HCT116 (cell line): Measurements from ENCODE around the gene PDP2. TPM values are rescaled to one million over a fixed set of nuclear protein-coding genes. Genes with fewer than 3 reads are reported as not detected.
"Not testable (repeated sequence)": the region's sequence is repeated elsewhere in the genome, so short reads cannot be mapped to it uniquely, and the experiment has no call there.

Source experiments
- ATAC-seq: fragments of 200-7000 bp; cut with Tn5 transposase; 2 replicates; pipeline ENCODE4 v1.9.1; 2020; ENCODE audit warnings: mild to moderate bottlenecking, moderate library complexity
- BruUV-seq: library from RNA; stranded (reverse); fragments of 400-500 nt; replicated peaks from 2 replicates; lab custom pipeline; 2021; lab: Mats Ljungman, UMichigan
- CTCF ChIA-PET: fragments of 300-600 bp; sonication (Branson Sonifier 250); formaldehyde crosslinking; loops from one replicate; lab custom pipeline; 2021; ENCODE audit warnings: antibody characterized with exemption; lab: Charles Lee
- POLR2A ChIA-PET: fragments of 300-600, 350-600 bp; sonication (Branson Sonifier 250); formaldehyde crosslinking; loops from one replicate; lab custom pipeline; 2021; ENCODE audit warnings: antibody characterized with exemption; lab: Charles Lee
- RAD21 ChIA-PET, 2 experiments: fragments of 300-600 bp; sonication (Branson Sonifier 250); formaldehyde crosslinking; loops; one replicate each; lab custom pipeline; 2023; ENCODE audit warnings: low total read pairs in 2 of 2; ENCODE audit not compliant: uncharacterized antibody in 2 of 2, unreplicated experiment in 2 of 2, low non-redundant PET in 1 of 2; lab: Charles Lee
- DNase-seq: peaks from one replicate; pipeline ENCODE4 v3.0.0-alpha.2; 2010; ENCODE audit warnings: low read depth, low spot score
- H2AFZ ChIP-seq: fragments of 200-600 bp; shearing (Covaris generic), sonication (generic); 2 replicates; pipeline ENCODE4 v1.6.1; 2017; ENCODE audit warnings: low read depth, mixed run types, mixed read lengths, antibody characterized with exemption, low read length; ENCODE audit not compliant: poor library complexity, severe bottlenecking
- H3K27ac ChIP-seq: 2 replicates; pipeline ENCODE4 v1.5.1; 2012; ENCODE audit warnings: low read depth, low read length
- H3K27me3 ChIP-seq: fragments of 200-600 bp; sonication (generic); 2 replicates; pipeline ENCODE4 v1.6.1; 2016; ENCODE audit warnings: mixed run types, low read length, mixed read lengths; ENCODE audit not compliant: insufficient read depth
- H3K36me3 ChIP-seq, 2 experiments: fragments of 200-500 bp in 1 of 2; fragments of 200-600 bp in 1 of 2; sonication (Bioruptor generic) in 1 of 2; sonication (generic) in 1 of 2; 2 replicates each; pipeline versions ENCODE4 v1.5.1 to v1.6.1; 2014 to 2016; ENCODE audit warnings: low read length in 2 of 2, inconsistent platforms in 1 of 2, mixed read lengths in 1 of 2, mixed run types in 1 of 2; ENCODE audit not compliant: insufficient read depth in 2 of 2, control insufficient read depth in 1 of 2
- H3K4me1 ChIP-seq, 2 experiments: fragments of 200-600 bp in 1 of 2; sonication (generic) in 1 of 2; 2 replicates each; pipeline versions ENCODE4 v1.5.1 to v1.6.1; 2012 to 2017; ENCODE audit warnings: low read length in 2 of 2, inconsistent platforms in 1 of 2, mild to moderate bottlenecking in 1 of 2, mixed read lengths in 1 of 2, mixed run types in 1 of 2, moderate library complexity in 1 of 2; ENCODE audit not compliant: insufficient read depth in 2 of 2, control insufficient read depth in 1 of 2
- H3K4me2 ChIP-seq: fragments of 200-600 bp; sonication (generic); 2 replicates; pipeline ENCODE4 v1.6.1; 2017; ENCODE audit warnings: mixed run types, low read length, mixed read lengths
- H3K4me3 ChIP-seq, 2 experiments: fragments of 200-600 bp in 1 of 2; sonication (generic) in 1 of 2; replicated peaks in 1 of 2; 2 replicates each; pipeline ENCODE4 v1.5.1; 2011 to 2016; ENCODE audit warnings: low read length in 2 of 2, control low read depth in 1 of 2, low read depth in 1 of 2, mild to moderate bottlenecking in 1 of 2, mixed read lengths in 1 of 2, mixed run types in 1 of 2
- H3K79me2 ChIP-seq: fragments of 200-600 bp; sonication (generic); 2 replicates; pipeline ENCODE4 v1.6.1; 2017; ENCODE audit warnings: mild to moderate bottlenecking, mixed run types, low read length, moderate library complexity, mixed read lengths; ENCODE audit not compliant: insufficient read depth
- H3K9ac ChIP-seq: fragments of 200-600 bp; sonication (generic); 2 replicates; pipeline ENCODE4 v1.6.1; 2016; ENCODE audit warnings: low read length, mixed read lengths
- H3K9me2 ChIP-seq: fragments of 200-600 bp; sonication (generic), shearing (Covaris generic); 2 replicates; pipeline ENCODE4 v1.6.1; 2017; ENCODE audit warnings: mixed run types, mild to moderate bottlenecking, moderate library complexity; ENCODE audit not compliant: insufficient read depth
- H3K9me3 ChIP-seq, 2 experiments: fragments of 200-500 bp in 1 of 2; fragments of 200-600 bp in 1 of 2; sonication (Bioruptor generic) in 1 of 2; sonication (generic) in 1 of 2; 2 replicates each; pipeline ENCODE4 v1.6.1; 2014 to 2017; ENCODE audit warnings: low read length in 2 of 2, mixed read lengths in 2 of 2, inconsistent platforms in 1 of 2, low read depth in 1 of 2, mild to moderate bottlenecking in 1 of 2, mixed run types in 1 of 2, moderate library complexity in 1 of 2; ENCODE audit not compliant: control insufficient read depth in 1 of 2, insufficient read depth in 1 of 2
- H4K20me1 ChIP-seq: fragments of 200-600 bp; sonication (generic), shearing (Covaris generic); 2 replicates; pipeline ENCODE4 v1.6.1; 2017; ENCODE audit warnings: mixed run types, mild to moderate bottlenecking, moderate library complexity; ENCODE audit not compliant: insufficient read depth
- CBX3 ChIP-seq: IDR thresholded peaks from 2 replicates; pipeline ENCODE4 v1.6.1; 2012; ENCODE audit warnings: low read depth
- CEBPB ChIP-seq: IDR thresholded peaks from 2 replicates; pipeline ENCODE4 v1.6.1; 2012; ENCODE audit warnings: low read depth
- ELF1 ChIP-seq: IDR thresholded peaks from 2 replicates; pipeline ENCODE4 v1.6.1; 2012; ENCODE audit warnings: low read depth, borderline replicate concordance
- EZH2phosphoT487 ChIP-seq: fragments of 200-600 bp; IDR thresholded peaks from 2 replicates; pipeline ENCODE4 v1.6.1; 2018; ENCODE audit warnings: antibody characterized with exemption, borderline replicate concordance
- FOSL1 ChIP-seq: IDR thresholded peaks from 2 replicates; pipeline ENCODE4 v1.6.1; 2012; ENCODE audit warnings: low read depth
- JUND ChIP-seq: IDR thresholded peaks from 2 replicates; pipeline ENCODE4 v1.6.1; 2012
- SIN3A ChIP-seq: IDR thresholded peaks from 2 replicates; pipeline ENCODE4 v1.6.1; 2012; ENCODE audit warnings: low read depth
- SP1 ChIP-seq: IDR thresholded peaks from 2 replicates; pipeline ENCODE4 v1.6.1; 2012; ENCODE audit warnings: low read depth
- SRF ChIP-seq: IDR thresholded peaks from 2 replicates; pipeline ENCODE4 v1.6.1; 2012; ENCODE audit warnings: low read depth
- ZFX ChIP-seq: fragments of 450-650 bp; IDR thresholded peaks from 2 replicates; pipeline ENCODE4 v1.6.1; 2017
- ZNF274 ChIP-seq: fragments of 200-500 bp; sonication (Bioruptor generic); IDR thresholded peaks from 2 replicates; pipeline ENCODE4 v1.6.1; 2014; ENCODE audit warnings: mild to moderate bottlenecking, low read depth, low read length, inconsistent platforms
- intact Hi-C: fragments of 100-400 bp; cut with micrococcal nuclease; formaldehyde crosslinking; loops from 2 replicates; pipeline ENCODE4 v1.10.0; 2022
- total RNA-seq: library from RNA; stranded (reverse); gene quantifications from one replicate; pipeline ENCODE4 v1.2.1, GENCODE V29; 2021; ENCODE audit not compliant: unreplicated experiment
- TF ChIP-seq, protein P1 (sequence below): IDR thresholded peaks from 2 replicates; pipeline ENCODE4 v1.6.1; 2012; ENCODE audit warnings: low read depth
- TF ChIP-seq, protein P2 (sequence below): IDR thresholded peaks from 2 replicates; pipeline ENCODE4 v1.6.1; 2012
- TF ChIP-seq, protein P3 (sequence below): IDR thresholded peaks from 2 replicates; pipeline ENCODE4 v1.6.1; 2011; ENCODE audit warnings: mild to moderate bottlenecking, low read length, moderate library complexity; ENCODE audit not compliant: insufficient replicate concordance; ENCODE audit errors: extremely low read depth

Gene PDP2
- total RNA-seq, 1 experiment from 2014 or later: 19.9 TPM

DNA sequence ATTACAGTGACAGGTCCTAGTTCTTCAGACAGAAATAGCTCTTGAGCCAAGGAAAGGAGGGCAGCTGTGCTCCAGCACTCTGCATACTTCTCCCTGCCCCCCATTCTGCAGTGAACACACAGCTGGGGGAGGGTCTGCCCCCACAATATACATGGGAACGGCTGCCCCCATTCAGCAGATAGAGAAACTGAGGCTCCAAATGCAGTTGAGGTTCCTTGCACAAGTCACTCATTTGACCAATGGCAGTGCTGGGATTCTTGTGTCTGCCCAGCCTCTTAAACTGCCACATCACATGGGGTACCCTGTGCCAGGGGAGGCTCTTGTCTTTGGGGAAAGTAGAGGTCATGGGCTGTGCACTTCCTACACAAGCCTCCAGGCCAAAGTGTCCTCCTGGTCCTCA lies 10.9 kb upstream of the PDP2 start:
- BruUV-seq: no TSS peak
- intact Hi-C loops: loop anchor here (5.0 kb wide), 1 partner anchor 127 kb away; no protein-coding TSS in a partner anchor
- H3K9me3 ChIP-seq: no peaks in the 10 kb centered on the region
- H3K9me2 ChIP-seq: no peaks in the 10 kb centered on the region
- H3K79me2 ChIP-seq: no peaks in the 10 kb centered on the region
- DNase-seq: no peak
- no peak overlapping the region for H3K9ac ChIP-seq
- no peak overlapping the region for H3K4me2 ChIP-seq
- no peak for TF ChIP-seq EZH2phosphoT487
- TF ChIP-seq, protein P1, sequence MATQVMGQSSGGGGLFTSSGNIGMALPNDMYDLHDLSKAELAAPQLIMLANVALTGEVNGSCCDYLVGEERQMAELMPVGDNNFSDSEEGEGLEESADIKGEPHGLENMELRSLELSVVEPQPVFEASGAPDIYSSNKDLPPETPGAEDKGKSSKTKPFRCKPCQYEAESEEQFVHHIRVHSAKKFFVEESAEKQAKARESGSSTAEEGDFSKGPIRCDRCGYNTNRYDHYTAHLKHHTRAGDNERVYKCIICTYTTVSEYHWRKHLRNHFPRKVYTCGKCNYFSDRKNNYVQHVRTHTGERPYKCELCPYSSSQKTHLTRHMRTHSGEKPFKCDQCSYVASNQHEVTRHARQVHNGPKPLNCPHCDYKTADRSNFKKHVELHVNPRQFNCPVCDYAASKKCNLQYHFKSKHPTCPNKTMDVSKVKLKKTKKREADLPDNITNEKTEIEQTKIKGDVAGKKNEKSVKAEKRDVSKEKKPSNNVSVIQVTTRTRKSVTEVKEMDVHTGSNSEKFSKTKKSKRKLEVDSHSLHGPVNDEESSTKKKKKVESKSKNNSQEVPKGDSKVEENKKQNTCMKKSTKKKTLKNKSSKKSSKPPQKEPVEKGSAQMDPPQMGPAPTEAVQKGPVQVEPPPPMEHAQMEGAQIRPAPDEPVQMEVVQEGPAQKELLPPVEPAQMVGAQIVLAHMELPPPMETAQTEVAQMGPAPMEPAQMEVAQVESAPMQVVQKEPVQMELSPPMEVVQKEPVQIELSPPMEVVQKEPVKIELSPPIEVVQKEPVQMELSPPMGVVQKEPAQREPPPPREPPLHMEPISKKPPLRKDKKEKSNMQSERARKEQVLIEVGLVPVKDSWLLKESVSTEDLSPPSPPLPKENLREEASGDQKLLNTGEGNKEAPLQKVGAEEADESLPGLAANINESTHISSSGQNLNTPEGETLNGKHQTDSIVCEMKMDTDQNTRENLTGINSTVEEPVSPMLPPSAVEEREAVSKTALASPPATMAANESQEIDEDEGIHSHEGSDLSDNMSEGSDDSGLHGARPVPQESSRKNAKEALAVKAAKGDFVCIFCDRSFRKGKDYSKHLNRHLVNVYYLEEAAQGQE: no peak
- no peak for TF ChIP-seq FOSL1
- no peak for TF ChIP-seq JUND
- no peak for TF ChIP-seq CEBPB
- TF ChIP-seq ZNF274: no peak
- TF ChIP-seq, protein P2, sequence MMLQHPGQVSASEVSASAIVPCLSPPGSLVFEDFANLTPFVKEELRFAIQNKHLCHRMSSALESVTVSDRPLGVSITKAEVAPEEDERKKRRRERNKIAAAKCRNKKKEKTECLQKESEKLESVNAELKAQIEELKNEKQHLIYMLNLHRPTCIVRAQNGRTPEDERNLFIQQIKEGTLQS: no peak
- TF ChIP-seq, protein P3, sequence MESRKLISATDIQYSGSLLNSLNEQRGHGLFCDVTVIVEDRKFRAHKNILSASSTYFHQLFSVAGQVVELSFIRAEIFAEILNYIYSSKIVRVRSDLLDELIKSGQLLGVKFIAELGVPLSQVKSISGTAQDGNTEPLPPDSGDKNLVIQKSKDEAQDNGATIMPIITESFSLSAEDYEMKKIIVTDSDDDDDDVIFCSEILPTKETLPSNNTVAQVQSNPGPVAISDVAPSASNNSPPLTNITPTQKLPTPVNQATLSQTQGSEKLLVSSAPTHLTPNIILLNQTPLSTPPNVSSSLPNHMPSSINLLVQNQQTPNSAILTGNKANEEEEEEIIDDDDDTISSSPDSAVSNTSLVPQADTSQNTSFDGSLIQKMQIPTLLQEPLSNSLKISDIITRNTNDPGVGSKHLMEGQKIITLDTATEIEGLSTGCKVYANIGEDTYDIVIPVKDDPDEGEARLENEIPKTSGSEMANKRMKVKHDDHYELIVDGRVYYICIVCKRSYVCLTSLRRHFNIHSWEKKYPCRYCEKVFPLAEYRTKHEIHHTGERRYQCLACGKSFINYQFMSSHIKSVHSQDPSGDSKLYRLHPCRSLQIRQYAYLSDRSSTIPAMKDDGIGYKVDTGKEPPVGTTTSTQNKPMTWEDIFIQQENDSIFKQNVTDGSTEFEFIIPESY: no peak
- no peak for TF ChIP-seq SRF
- no peak for TF ChIP-seq SP1
- no peak for TF ChIP-seq SIN3A
- TF ChIP-seq ELF1: no peak
- no peak for TF ChIP-seq CBX3
- no peak for TF ChIP-seq ZFX
- TF ChIP-seq, all 23 proteins: peak for 0
- Histone ChIP-seq H3K27me3 (no peaks in the 10 kb centered on the region), H3K27ac (no peak overlapping the region), H2AFZ (no peak overlapping the region), H3K4me1 (peaks cover 11 to 21% of the 10 kb centered on the region in 2 experiments), H3K36me3 (no peaks in the 10 kb centered on the region), H3K4me3 (no peak overlapping the region), H4K20me1 (no peaks in the 10 kb centered on the region)
- ChIA-PET POLR2A (interaction anchor here (0.9 kb wide), 1 partner anchor 39 kb away, joined by 4 read pairs; no protein-coding TSS in a partner anchor), RAD21 (no interaction called here), CTCF (interaction anchor here (1.0 to 5.2 kb wide), 5 partner anchors 11 to 463 kb away, joined by 3 to 32 read pairs (median 12); partner anchors contain the start of genes NAE1 and PDP2)
- ATAC-seq: no peak

DNA sequence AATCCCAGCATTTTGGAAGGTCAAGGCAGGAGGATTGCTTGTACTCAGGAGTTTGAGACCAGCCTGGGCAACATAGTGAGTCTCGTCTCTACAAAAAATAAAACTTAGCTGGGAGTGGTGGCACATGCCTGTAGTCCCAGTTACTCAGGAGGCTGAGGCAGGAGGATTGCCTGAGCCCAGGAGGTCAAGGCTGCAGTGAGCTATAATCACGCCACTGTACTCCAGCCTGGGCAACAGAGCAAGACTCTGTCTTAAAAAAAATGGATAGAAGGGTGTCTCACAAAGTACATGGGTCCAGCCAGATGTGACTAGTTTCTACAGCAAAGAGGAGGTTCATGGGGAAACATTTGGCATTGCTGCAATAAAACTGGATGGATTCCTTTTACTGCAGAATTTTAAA lies 9.0 kb upstream of the PDP2 start:
- ATAC-seq, BruUV-seq, H4K20me1 ChIP-seq, H3K4me3 ChIP-seq, RAD21 ChIA-PET, H3K4me2 ChIP-seq, H3K9me2 ChIP-seq, H3K9ac ChIP-seq, H3K27ac ChIP-seq, DNase-seq, H3K27me3 ChIP-seq, POLR2A ChIA-PET, H3K79me2 ChIP-seq, H3K36me3 ChIP-seq, H3K9me3 ChIP-seq, H2AFZ ChIP-seq: not testable (repeated sequence)
- intact Hi-C loops: loop anchor here (5.0 kb wide), 1 partner anchor 309 kb away; no protein-coding TSS in a partner anchor
- peaks cover 12 to 27% of the 10 kb centered on the region in 2 experiments for H3K4me1 ChIP-seq
- CTCF ChIA-PET: interaction anchor here (1.4 to 5.2 kb wide), 3 partner anchors 41 to 465 kb away, joined by 4 to 32 read pairs (median 4); partner anchors contain the start of gene NAE1
